HepG2 (cell line): ENCODE data around the gene ZER1. TPM values are rescaled to one million over a fixed set of nuclear protein-coding genes. Genes with fewer than 3 reads are reported as not detected.
A peak's percentile ranks its signal among the peaks of the same experiment; 100 is the strongest.

Source experiments
- ATAC-seq: fragments of 200-7000 bp; cut with Tn5 transposase; 3 replicates; pipeline ENCODE4 v1.9.1; 2020; ENCODE audit warnings: mild to moderate bottlenecking, moderate library complexity
- BruUV-seq: library from RNA; stranded (reverse); fragments of 400-500 nt; replicated peaks from 2 replicates; lab custom pipeline; 2021; lab: Mats Ljungman, UMichigan
- CTCF ChIA-PET: fragments of 300-600 bp; formaldehyde crosslinking; extraction: SDS; loops from one replicate; lab custom pipeline; 2021; ENCODE audit warnings: low total read pairs, inconsistent platforms, low intra/inter-chr PET ratio; lab: Yijun Ruan, JAX
- POLR2A ChIA-PET: fragments of 350-600 bp; sonication (Branson Sonifier 250); formaldehyde crosslinking; loops from one replicate; lab custom pipeline; 2020; ENCODE audit warnings: antibody characterized with exemption, inconsistent platforms; lab: Yijun Ruan, JAX
- DNase-seq: peaks from one replicate; pipeline ENCODE4 v3.0.0-alpha.2; 2015; ENCODE audit warnings: low spot score
- FAIRE-seq: peaks from 3 replicates; lab custom pipeline; 2011; peaks lifted over from hg19 to GRCh38; lab: Jason Lieb, UNC
- H2AFZ ChIP-seq: one replicate; pipeline ENCODE4 v1.6.1; 2011; ENCODE audit warnings: low read length, inconsistent platforms
- H3K27ac ChIP-seq: fragments of 300-600 bp; 3 replicates; pipeline ENCODE4 v1.8.0; 2011; ENCODE audit warnings: mixed run types, mild to moderate bottlenecking, mixed read lengths, low read length, inconsistent platforms; ENCODE audit not compliant: insufficient read depth; ENCODE audit errors: extremely low read length
- H3K27me3 ChIP-seq, 2 experiments: fragments of 200-600 bp in 1 of 2; 2 replicates in 1 of 2; 3 replicates in 1 of 2; pipeline versions ENCODE4 v1.6.0 to v1.8.0; 2011; ENCODE audit warnings: low read length in 2 of 2, mild to moderate bottlenecking in 2 of 2, moderate library complexity in 2 of 2, inconsistent platforms in 1 of 2; ENCODE audit not compliant: insufficient read depth in 2 of 2, control insufficient read depth in 1 of 2
- H3K36me3 ChIP-seq, 2 experiments: fragments of 200-600 bp in 1 of 2; replicated peaks in 1 of 2; 2 replicates in 1 of 2; 3 replicates in 1 of 2; pipeline versions ENCODE4 v1.5.1 to v1.8.0; 2011; ENCODE audit warnings: low read length in 2 of 2, inconsistent platforms in 1 of 2; ENCODE audit not compliant: insufficient read depth in 2 of 2, control insufficient read depth in 1 of 2
- H3K4me1 ChIP-seq: 2 replicates; pipeline ENCODE4 v1.5.1; 2012; ENCODE audit warnings: low read length, inconsistent platforms; ENCODE audit not compliant: insufficient read depth
- H3K4me2 ChIP-seq: 2 replicates; pipeline ENCODE4 v1.6.0; 2011; ENCODE audit warnings: low read depth, low read length, inconsistent platforms
- H3K4me3 ChIP-seq, 3 experiments: fragments of 200-600 bp in 1 of 3; sonication (generic), shearing (Covaris generic) in 1 of 3; replicated peaks in 1 of 3; 2 replicates each; pipeline ENCODE4 v1.5.1; 2011 to 2016; ENCODE audit warnings: low read length in 3 of 3, inconsistent platforms in 2 of 3, low read depth in 2 of 3, mild to moderate bottlenecking in 2 of 3, control low read depth in 1 of 3, mixed read lengths in 1 of 3; ENCODE audit not compliant: insufficient read depth in 1 of 3
- H3K79me2 ChIP-seq: one replicate; pipeline ENCODE4 v1.6.1; 2011; ENCODE audit warnings: low read length, inconsistent platforms; ENCODE audit not compliant: insufficient read depth
- H3K9ac ChIP-seq: 2 replicates; pipeline ENCODE4 v1.6.0; 2011; ENCODE audit warnings: mild to moderate bottlenecking, low read depth, low read length, inconsistent platforms; ENCODE audit not compliant: insufficient read depth
- H3K9me3 ChIP-seq: 2 replicates; pipeline ENCODE4 v1.5.1; 2012; ENCODE audit warnings: mild to moderate bottlenecking, low read length
- H4K20me1 ChIP-seq: 2 replicates; pipeline ENCODE4 v1.6.0; 2011; ENCODE audit warnings: inconsistent platforms, mild to moderate bottlenecking, low read length, moderate library complexity; ENCODE audit not compliant: insufficient read depth
- JARID2 ChIP-seq: sonication (generic); formaldehyde crosslinking; IDR thresholded peaks from 2 replicates; pipeline ENCODE4 v1.8.1; 2023; ENCODE audit warnings: missing genetic modification reagents, inconsistent platforms; ENCODE audit not compliant: insufficient replicate concordance
- KAT8 ChIP-seq: IDR thresholded peaks from 2 replicates; pipeline ENCODE4 v1.6.1; 2016; ENCODE audit warnings: missing genetic modification reagents, missing compliant biosample characterization
- PRMT3 ChIP-seq: sonication (generic); formaldehyde crosslinking; IDR thresholded peaks from 2 replicates; pipeline ENCODE4 v1.8.1; 2022; ENCODE audit warnings: low read depth, mild to moderate bottlenecking, moderate library complexity, missing genetic modification reagents, borderline replicate concordance
- SP2 ChIP-seq: sonication (generic); formaldehyde crosslinking; IDR thresholded peaks from 2 replicates; pipeline ENCODE4 v1.5.1; 2020; ENCODE audit warnings: mild to moderate bottlenecking, missing genetic modification reagents
- SRSF1 ChIP-seq: fragments of 200-400 bp; formaldehyde crosslinking; optimal IDR thresholded peaks from 2 replicates; pipeline ENCODE3; 2017; ENCODE audit warnings: mild to moderate bottlenecking, low read depth, low read length, moderate library complexity
- TCF7L2 ChIP-seq: IDR thresholded peaks from 2 replicates; pipeline ENCODE4 v1.6.1; 2011; ENCODE audit warnings: mild to moderate bottlenecking, low read depth, low read length, moderate library complexity
- XRCC5 ChIP-seq: fragments of 200-400 bp; formaldehyde crosslinking; optimal IDR thresholded peaks from 2 replicates; pipeline ENCODE3; 2017; ENCODE audit warnings: mild to moderate bottlenecking, low read length
- YY1 ChIP-seq: IDR thresholded peaks from 2 replicates; pipeline ENCODE4 v1.6.1; 2011; ENCODE audit warnings: low read length, low read depth, moderate library complexity, mild to moderate bottlenecking; ENCODE audit not compliant: insufficient read depth, insufficient replicate concordance
- ZNF878 ChIP-seq: sonication (generic); formaldehyde crosslinking; IDR thresholded peaks from 2 replicates; pipeline ENCODE4 v1.8.1; 2023; ENCODE audit warnings: mild to moderate bottlenecking, missing genetic modification reagents, moderate library complexity
- ZNF891 ChIP-seq: sonication (generic); formaldehyde crosslinking; IDR thresholded peaks from 2 replicates; pipeline ENCODE4 v1.5.0; 2020; ENCODE audit warnings: mild to moderate bottlenecking, missing genetic modification reagents
- WGBS: methylation state at CpG from one replicate; pipeline ENCODE4 v1.1.6; 2017; ENCODE audit warnings: low lambda C conversion rate; 5-methylcytosine and 5-hydroxymethylcytosine counted together
- in situ Hi-C: cut with HindIII; loops from 2 replicates; pipeline ENCODE4 v1.10.0; 2017; ENCODE audit warnings: low pct_unique_long_range_greater_than_20kb; ENCODE audit not compliant: extremely low pct_ligation_motif_present
- intact Hi-C: fragments of 100-400 bp; cut with micrococcal nuclease; formaldehyde crosslinking; loops from one replicate; pipeline ENCODE4 v1.10.0; 2022; ENCODE audit not compliant: unreplicated experiment
- polyA plus RNA-seq, 8 experiments: library from polyadenylated mRNA; depleted of rRNA in 3 of 8; stranded (reverse) in 7 of 8; unstranded in 1 of 8; fragments of >200 nt; fragmentation: Illumina TruSeq in 4 of 8; extraction: Trizol in 4 of 8; gene quantifications; 2 replicates each; pipeline versions ENCODE4 v1.2.1 to v1.2.3, GENCODE V29; 2011 to 2016; ENCODE audit warnings: low read depth in 4 of 8, missing spikeins in 1 of 8, mixed read lengths in 1 of 8; ENCODE audit not compliant: insufficient read depth in 1 of 8
- total RNA-seq, 5 experiments: library from RNA; depleted of rRNA; stranded (reverse); fragments of >200 nt; fragmentation: Illumina TruSeq; extraction: Trizol; gene quantifications; 2 replicates each; pipeline ENCODE4 v1.2.3, GENCODE V29; 2016; ENCODE audit warnings: low read depth in 1 of 5
- TF ChIP-seq, protein P1 (sequence below): sonication (generic); formaldehyde crosslinking; IDR thresholded peaks from 2 replicates; pipeline ENCODE4 v1.8.0; 2022; ENCODE audit warnings: mild to moderate bottlenecking, missing genetic modification reagents, moderate library complexity
- TF ChIP-seq, protein P2 (sequence below): sonication (generic); formaldehyde crosslinking; IDR thresholded peaks from 2 replicates; pipeline ENCODE4 v1.8.1; 2022; ENCODE audit warnings: mild to moderate bottlenecking, missing genetic modification reagents
- TF ChIP-seq, protein P3 (sequence below): sonication (generic); formaldehyde crosslinking; IDR thresholded peaks from 2 replicates; pipeline ENCODE4 v1.8.1; 2022; ENCODE audit warnings: low read depth, mild to moderate bottlenecking, missing genetic modification reagents

Gene ZER1
- total and polyA plus RNA-seq, 2 of the 13 experiments (the other 11 are each of a cell fraction or from before 2014, with no cell fraction given) = 7.7 to 40.0 TPM

DNA sequence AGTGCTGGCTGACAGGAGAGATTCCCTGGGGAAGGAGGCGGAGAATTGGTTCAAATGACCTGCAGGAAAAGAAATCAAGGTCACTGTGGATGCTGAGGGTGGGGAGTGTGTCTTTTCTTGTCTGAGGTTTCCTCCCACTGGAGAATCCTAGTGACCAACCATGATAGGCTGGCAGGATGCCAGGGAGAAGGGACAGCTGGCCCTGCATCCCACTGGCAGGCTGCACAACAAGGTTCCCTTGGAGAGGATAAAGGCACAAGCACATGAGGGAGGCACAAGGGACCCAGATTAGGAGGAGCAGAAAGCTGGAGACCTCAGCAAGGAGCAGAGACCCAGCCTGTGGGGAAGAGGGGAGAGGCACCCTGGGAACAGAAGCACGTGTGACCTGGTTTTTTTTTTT lies 36.4 kb downstream of the ZER1 start:
- TF ChIP-seq PRMT3 (CRISPR knock-in tag) (no peak), TCF7L2 (no peak), JARID2 (CRISPR knock-in tag) (no peak), ZNF878 (CRISPR knock-in tag) (no peak), KAT8 (no peak), SP2 (CRISPR knock-in tag) (no peak)
- TF ChIP-seq, protein P1, sequence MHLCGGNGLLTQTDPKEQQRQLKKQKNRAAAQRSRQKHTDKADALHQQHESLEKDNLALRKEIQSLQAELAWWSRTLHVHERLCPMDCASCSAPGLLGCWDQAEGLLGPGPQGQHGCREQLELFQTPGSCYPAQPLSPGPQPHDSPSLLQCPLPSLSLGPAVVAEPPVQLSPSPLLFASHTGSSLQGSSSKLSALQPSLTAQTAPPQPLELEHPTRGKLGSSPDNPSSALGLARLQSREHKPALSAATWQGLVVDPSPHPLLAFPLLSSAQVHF (CRISPR knock-in tag) = no peak
- TF ChIP-seq, all 625 proteins: peak for 0
- Histone ChIP-seq H3K27ac (no peak overlapping the region), H3K4me1 (peaks cover 14% of the 10 kb centered on the region), H3K36me3 (peaks cover 0 to 1% of the 10 kb centered on the region in 2 experiments; a peak in 1 of 5 replicates), H3K27me3 (no peaks in the 10 kb centered on the region), H2AFZ (no peak overlapping the region), H3K79me2 (no peaks in the 10 kb centered on the region), H3K4me2 (no peak overlapping the region), H3K9me3 (no peaks in the 10 kb centered on the region), H4K20me1 (no peaks in the 10 kb centered on the region), H3K4me3 (no peak overlapping the region), H3K9ac (no peak overlapping the region)
- POLR2A ChIA-PET = interaction anchor here (1.1 kb wide), 1 partner anchor 83 kb away, joined by 4 read pairs; the partner anchor contains the start of gene ENDOG
- DNase-seq = no peak
- CTCF ChIA-PET = no interaction called here
- 82% methylated on average over 2 of the region's 2 CpGs for WGBS
- ATAC-seq = no peak
- intact Hi-C loops (no loop called here), in situ Hi-C loops (no loop called here)
- BruUV-seq = no TSS peak
- no peak for FAIRE-seq

DNA sequence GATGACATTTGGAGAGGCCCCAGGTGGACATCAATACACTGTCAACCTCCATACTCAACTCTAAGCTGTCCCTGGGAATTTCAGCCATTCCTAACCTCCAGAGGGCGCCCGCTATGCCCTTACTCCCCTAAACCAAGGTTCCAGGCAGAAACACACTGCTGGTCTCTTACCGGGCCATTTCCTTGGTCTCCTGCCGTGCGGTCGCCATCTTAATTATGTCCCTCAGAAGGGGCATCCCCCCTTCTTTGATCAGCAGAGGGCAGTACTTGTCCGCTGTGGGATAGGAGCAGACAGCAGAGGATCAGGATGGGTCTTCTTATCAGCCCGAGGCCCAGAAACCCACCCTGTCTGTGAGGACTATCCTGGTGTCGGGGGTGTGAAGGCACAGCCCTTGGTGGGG lies 38.5 kb downstream of the ZER1 start:
- no TSS peak for BruUV-seq
- ATAC-seq = peak; percentile 91
- ChIA-PET POLR2A (interaction anchor here (0.6 to 2.1 kb wide), 5 partner anchors 9 to 96 kb away, joined by 3 to 8 read pairs (median 4); partner anchors contain the start of genes ENDOG, SPOUT1 and ZDHHC12), CTCF (interaction anchor here (0.7 to 1.7 kb wide), 6 partner anchors 31 to 195 kb away, joined by 4 to 17 read pairs (median 4); partner anchors contain the start of genes PKN3, TBC1D13 and ZER1)
- no peaks in the 10 kb centered on the region for H3K79me2 ChIP-seq
- 61% methylated on average over 3 of the region's 9 CpGs for WGBS
- no peaks in the 10 kb centered on the region for H4K20me1 ChIP-seq
- peak; percentile 91 for DNase-seq
- H3K9ac ChIP-seq = peak overlapping the region; percentile 1; the same call in 1 of the 2 replicates
- peak overlapping the region; percentile 14 for H3K27ac ChIP-seq
- H3K9me3 ChIP-seq = no peaks in the 10 kb centered on the region
- peak overlapping the region; percentile 69 for H3K4me2 ChIP-seq
- H3K27me3 ChIP-seq = no peaks in the 10 kb centered on the region
- in situ Hi-C loops (no loop called here), intact Hi-C loops (loop anchor here (1.0 to 2.0 kb wide), 2 partner anchors 38 to 54 kb away; partner anchors contain the start of genes TBC1D13 and ZER1)
- peak; percentile 97 for FAIRE-seq
- peak overlapping the region in 1 of 3 experiments; percentile 32; a peak in 1 of 6 replicates for H3K4me3 ChIP-seq
- H3K4me1 ChIP-seq = peaks cover 14% of the 10 kb centered on the region
- no peak overlapping the region for H2AFZ ChIP-seq
- H3K36me3 ChIP-seq = no peaks in the 10 kb centered on the region
- TF ChIP-seq XRCC5 (peak; percentile 95), YY1 (peak; percentile 93), SRSF1 (no peak), ZNF891 (CRISPR knock-in tag) (0 out of 2 replicates have a peak, but pooled peaks have one; percentile 28)
- TF ChIP-seq, protein P2, sequence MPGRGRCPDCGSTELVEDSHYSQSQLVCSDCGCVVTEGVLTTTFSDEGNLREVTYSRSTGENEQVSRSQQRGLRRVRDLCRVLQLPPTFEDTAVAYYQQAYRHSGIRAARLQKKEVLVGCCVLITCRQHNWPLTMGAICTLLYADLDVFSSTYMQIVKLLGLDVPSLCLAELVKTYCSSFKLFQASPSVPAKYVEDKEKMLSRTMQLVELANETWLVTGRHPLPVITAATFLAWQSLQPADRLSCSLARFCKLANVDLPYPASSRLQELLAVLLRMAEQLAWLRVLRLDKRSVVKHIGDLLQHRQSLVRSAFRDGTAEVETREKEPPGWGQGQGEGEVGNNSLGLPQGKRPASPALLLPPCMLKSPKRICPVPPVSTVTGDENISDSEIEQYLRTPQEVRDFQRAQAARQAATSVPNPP (CRISPR knock-in tag) = no peak
- TF ChIP-seq, protein P3, sequence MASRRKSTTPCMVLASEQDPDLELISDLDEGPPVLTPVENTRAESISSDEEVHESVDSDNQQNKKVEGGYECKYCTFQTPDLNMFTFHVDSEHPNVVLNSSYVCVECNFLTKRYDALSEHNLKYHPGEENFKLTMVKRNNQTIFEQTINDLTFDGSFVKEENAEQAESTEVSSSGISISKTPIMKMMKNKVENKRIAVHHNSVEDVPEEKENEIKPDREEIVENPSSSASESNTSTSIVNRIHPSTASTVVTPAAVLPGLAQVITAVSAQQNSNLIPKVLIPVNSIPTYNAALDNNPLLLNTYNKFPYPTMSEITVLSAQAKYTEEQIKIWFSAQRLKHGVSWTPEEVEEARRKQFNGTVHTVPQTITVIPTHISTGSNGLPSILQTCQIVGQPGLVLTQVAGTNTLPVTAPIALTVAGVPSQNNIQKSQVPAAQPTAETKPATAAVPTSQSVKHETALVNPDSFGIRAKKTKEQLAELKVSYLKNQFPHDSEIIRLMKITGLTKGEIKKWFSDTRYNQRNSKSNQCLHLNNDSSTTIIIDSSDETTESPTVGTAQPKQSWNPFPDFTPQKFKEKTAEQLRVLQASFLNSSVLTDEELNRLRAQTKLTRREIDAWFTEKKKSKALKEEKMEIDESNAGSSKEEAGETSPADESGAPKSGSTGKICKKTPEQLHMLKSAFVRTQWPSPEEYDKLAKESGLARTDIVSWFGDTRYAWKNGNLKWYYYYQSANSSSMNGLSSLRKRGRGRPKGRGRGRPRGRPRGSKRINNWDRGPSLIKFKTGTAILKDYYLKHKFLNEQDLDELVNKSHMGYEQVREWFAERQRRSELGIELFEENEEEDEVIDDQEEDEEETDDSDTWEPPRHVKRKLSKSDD = 0 out of 2 replicates have a peak, but pooled peaks have one; percentile 60
